GM18873 (cell line): ENCODE data around the gene TMEM127.
"Not testable (repeated sequence)": the region's sequence is repeated elsewhere in the genome, so short reads cannot be mapped to it uniquely, and the experiment has no call there.

Experiments used
- ATAC-seq: cut with Tn5 transposase; IDR thresholded peaks from one replicate; pipeline ENCODE4 v1.9.1; 2021; ENCODE audit warnings: mild to moderate bottlenecking, moderate library complexity, moderate number of reproducible peaks; ENCODE audit not compliant: unreplicated experiment, low FRiP score

Gene TMEM127

GRCh38 chr2:96264656-96265348 is 995 bp downstream of the TMEM127 start:
- ATAC-seq = no peak

DNA sequence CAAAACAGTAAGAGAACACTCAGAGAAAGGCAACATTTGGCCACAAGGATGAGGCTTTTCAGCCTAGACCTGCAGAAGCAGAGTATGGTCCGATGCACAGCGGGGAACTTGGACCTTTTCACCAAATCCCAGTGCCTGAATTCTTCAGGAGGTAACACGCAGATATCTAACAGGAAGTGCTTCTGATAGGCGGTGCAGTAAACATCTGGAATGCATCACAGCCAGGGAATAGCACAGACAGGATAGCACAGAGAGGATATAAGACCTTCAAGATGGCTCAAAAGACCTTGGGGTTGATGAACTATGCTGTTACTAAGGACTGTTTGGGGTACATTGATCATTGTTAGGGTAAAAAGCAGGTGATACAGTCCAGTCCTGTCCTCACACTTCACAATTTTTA is 1.7 kb downstream of the TMEM127 start:
- ATAC-seq = no peak

DNA sequence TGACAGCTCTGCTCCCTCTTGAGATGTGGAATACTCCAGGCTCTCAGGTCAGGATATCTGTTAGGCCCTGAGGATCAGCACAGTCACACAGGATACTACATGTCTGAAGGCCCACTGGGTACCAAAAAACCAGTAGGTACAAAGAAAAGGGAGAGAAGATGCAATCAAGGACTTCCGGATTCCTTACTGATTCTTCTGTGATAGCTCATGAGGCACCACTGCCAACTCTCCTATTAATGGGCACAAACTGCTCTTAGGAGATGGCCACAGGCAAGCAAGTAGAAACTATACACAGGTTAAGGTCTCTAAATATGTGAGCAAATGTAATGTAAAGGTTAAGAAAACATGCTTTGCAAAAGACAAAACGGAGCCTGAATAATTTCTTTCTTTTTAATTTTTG is 3.5 kb downstream of the TMEM127 start:
- ATAC-seq = no peak

DNA sequence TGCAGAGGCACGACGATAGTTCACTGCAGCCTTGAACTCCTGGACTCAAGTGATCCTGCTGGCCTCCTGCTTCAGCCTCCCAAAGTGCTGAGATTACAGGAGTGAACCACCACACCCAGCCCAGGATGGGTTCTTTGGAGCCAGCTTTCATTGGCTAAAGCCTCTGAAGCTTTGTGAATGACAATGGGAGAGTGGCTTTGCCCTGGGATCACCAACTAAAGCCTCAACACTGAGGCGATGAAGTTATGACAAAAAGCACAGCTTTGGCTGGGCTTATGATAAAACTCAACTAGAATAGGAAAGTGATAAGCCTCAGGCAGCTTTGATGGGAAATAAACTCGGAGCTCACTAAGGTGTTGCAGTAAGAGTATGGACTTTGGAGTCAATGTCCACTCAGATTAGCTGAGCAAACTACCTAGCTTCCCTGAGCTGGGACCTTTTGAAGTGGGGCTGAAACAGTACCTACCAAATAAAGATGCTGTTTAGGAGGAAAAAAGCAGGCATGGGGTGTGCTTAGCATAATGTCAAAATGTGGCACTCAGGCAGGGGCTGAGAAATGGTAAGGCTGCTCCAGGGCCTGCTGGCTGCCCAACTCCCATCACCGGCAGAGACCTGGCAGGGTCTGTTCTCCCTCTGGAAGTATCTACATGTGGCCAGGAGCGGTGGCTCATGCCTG is 4.3 kb downstream of the TMEM127 start:
- ATAC-seq = no peak

- ATAC-seq = no peak
These were observed 5.2 kb downstream of the TMEM127 start for GRCh38 chr2:96260387-96261260.

DNA sequence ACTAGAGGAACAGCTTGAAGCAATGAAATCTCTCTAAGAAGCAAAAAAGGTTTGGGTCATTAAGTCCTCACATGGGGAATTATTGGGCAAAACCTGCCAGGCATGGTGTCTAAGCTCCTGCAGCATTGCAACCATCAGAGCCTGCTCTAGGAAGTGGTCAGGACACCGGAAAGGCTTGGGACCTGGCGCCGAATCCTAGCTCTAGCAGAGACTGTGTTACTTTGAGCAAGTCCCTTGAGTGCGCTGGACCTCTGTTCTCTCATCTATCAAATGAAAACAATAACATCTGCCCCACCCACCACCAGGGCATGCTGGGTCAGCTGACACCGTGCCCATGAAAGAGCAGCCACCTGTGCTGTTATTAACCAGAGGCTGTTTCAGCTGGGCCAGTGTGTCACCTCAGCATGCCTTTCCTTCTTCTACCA is 6.3 kb downstream of the TMEM127 start:
- ATAC-seq = no peak

GRCh38 chr2:96258166-96259022 is 7.4 kb downstream of the TMEM127 start:
- no peak for ATAC-seq

GRCh38 chr2:96257744-96258143 is 8.1 kb downstream of the TMEM127 start:
- ATAC-seq = not testable (repeated sequence)

GRCh38 chr2:96256611-96257113 is 9.1 kb downstream of the TMEM127 start:
- no peak for ATAC-seq

GRCh38 chr2:96254571-96254970 is 11.2 kb downstream of the TMEM127 start:
- no peak for ATAC-seq

DNA sequence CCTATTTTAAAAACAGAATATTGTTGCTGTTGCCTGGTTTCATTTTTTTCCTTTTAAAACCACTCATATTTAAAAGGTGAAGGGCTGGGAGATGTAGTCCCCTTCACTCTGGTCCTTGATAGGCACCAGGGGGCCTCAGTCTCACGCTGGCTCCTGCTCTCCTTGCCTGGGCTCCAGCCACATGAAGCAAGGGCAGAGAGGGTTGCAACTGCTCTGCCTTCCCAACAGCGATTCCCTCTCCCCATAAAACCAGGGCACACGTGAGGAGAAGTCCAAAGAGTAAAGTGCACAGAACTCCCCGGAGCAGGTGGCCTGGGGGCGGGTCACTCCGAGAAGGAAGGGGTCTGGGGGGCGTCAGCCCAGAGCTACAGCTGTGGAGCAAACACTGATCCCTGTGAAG is 12.8 kb downstream of the TMEM127 start:
- no peak for ATAC-seq

- no peak for ATAC-seq
These were observed 13.3 kb downstream of the TMEM127 start for GRCh38 chr2:96252526-96252925.

GRCh38 chr2:96251721-96252292 is 14.0 kb downstream of the TMEM127 start:
- no peak for ATAC-seq

- ATAC-seq = no peak
These were observed 15.6 kb downstream of the TMEM127 start for GRCh38 chr2:96250188-96250587.

DNA sequence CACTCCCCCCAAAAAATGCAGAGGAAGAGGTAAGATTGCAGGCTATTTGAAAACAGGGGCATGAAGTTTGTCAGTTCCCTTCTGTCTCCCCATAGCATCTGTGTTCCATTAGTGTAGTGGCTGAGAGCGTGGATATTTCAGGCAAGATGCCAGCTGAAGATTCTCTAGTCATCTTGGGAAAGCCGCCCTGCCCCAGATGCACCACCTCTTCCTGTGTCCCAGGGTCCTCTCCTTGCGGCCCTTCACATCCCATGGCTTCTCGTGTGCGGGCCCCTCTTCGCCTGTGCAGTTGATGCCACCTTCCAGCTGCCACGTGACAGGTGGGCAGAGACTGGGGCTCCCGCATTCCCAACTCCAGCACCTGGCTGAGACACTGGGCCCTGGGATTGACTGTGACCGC is 16.1 kb downstream of the TMEM127 start:
- ATAC-seq = no peak

GRCh38 chr2:96248624-96249023 is 17.2 kb downstream of the TMEM127 start:
- no peak for ATAC-seq

DNA sequence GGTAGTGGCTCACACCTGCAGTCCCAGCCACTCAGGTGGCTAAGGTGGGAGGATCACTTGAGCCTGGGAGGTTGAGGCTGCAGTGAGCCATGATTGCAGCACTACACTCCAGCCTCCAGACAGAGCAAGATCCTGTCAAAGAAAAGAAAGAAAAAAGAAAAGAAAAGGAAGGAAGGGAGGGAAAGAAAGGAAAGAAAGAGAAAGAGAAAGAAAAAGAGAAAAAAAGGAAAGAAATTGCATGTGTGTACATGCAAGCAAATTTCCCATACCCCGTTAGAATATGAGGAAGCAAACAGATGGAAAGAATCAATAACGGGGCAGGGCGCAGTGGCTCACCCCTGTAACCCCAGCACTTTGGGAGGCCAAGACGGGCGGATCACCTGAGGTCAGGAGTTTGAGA is 17.9 kb downstream of the TMEM127 start:
- ATAC-seq = no peak

GRCh38 chr2:96247009-96247408 is 18.8 kb downstream of the TMEM127 start:
- ATAC-seq = no peak

GRCh38 chr2:96245609-96246390 is 20.0 kb downstream of the TMEM127 start:
- no peak for ATAC-seq
